ENCODE results near the gene CSNK1E. TPM values are rescaled to one million over a fixed set of nuclear protein-coding genes. Genes with fewer than 3 reads are reported as not detected.
A peak's percentile ranks its signal among the peaks of the same experiment; 100 is the strongest.

The CSNK1E gene
- total and polyA plus RNA-seq, 2 experiments from 2014 or later: 85.8 to 123 TPM

DNA sequence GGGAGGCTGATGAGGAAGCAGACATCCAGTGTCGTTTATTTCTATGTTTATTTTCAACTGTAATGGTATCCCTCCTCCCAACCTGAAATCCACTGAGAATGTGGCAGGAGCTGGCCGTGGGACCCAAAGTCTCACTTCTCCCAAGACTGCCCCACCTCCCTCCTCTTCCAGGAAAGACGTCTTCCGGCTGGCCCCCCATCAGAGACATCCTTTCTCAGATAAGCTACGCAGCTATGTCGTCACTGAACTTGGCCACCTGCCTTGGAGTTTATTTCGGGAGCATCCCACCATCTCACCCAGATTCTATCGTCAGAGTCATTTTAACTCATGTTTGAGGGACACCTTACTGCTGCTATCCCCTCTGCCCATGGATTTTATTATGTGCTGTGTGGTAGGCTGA is 58.3 kb downstream of the CSNK1E start:
- WGBS (ENCODE audit: low lambda C conversion rate, missing lambda C conversion rate): 73% methylated on average over 8 of the region's 8 CpGs
- H4K20me1 ChIP-seq (ENCODE audit: insufficient read depth, poor library complexity, severe bottlenecking): peaks cover 5% of the 10 kb centered on the region
- H3K79me2 ChIP-seq: peaks cover 99% of the 10 kb centered on the region
- H3K9me3 ChIP-seq (ENCODE audit: low read depth): no peaks in the 10 kb centered on the region
- no peak overlapping the region for H2AFZ ChIP-seq
- no peaks in the 10 kb centered on the region for H3K9me2 ChIP-seq (replicated peaks; ENCODE audit: insufficient read depth)
- TF ChIP-seq, protein P1, sequence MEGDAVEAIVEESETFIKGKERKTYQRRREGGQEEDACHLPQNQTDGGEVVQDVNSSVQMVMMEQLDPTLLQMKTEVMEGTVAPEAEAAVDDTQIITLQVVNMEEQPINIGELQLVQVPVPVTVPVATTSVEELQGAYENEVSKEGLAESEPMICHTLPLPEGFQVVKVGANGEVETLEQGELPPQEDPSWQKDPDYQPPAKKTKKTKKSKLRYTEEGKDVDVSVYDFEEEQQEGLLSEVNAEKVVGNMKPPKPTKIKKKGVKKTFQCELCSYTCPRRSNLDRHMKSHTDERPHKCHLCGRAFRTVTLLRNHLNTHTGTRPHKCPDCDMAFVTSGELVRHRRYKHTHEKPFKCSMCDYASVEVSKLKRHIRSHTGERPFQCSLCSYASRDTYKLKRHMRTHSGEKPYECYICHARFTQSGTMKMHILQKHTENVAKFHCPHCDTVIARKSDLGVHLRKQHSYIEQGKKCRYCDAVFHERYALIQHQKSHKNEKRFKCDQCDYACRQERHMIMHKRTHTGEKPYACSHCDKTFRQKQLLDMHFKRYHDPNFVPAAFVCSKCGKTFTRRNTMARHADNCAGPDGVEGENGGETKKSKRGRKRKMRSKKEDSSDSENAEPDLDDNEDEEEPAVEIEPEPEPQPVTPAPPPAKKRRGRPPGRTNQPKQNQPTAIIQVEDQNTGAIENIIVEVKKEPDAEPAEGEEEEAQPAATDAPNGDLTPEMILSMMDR (IDR thresholded peaks at IDR 0.05; ENCODE audit: poor library complexity): no peak
- TF ChIP-seq EZH2phosphoT487 (IDR thresholded peaks at IDR 0.05; ENCODE audit: low read depth, severe bottlenecking, unreplicated experiment) (no peak), EZH2 (IDR thresholded peaks at IDR 0.05; ENCODE audit: borderline replicate concordance) (no peak)
- no peak overlapping the region for H3K4me2 ChIP-seq
- no peak overlapping the region for H3K4me3 ChIP-seq
- DNase-seq (ENCODE audit: low spot score): no peak
- H3K4me1 ChIP-seq (ENCODE audit: insufficient read depth): peaks cover 34% of the 10 kb centered on the region
- peak overlapping the region; percentile 93 for H3K27ac ChIP-seq
- no peaks in the 10 kb centered on the region for H3K27me3 ChIP-seq
- H3K36me3 ChIP-seq (replicated peaks; ENCODE audit: insufficient read depth, low read depth): no peaks in the 10 kb centered on the region

DNA sequence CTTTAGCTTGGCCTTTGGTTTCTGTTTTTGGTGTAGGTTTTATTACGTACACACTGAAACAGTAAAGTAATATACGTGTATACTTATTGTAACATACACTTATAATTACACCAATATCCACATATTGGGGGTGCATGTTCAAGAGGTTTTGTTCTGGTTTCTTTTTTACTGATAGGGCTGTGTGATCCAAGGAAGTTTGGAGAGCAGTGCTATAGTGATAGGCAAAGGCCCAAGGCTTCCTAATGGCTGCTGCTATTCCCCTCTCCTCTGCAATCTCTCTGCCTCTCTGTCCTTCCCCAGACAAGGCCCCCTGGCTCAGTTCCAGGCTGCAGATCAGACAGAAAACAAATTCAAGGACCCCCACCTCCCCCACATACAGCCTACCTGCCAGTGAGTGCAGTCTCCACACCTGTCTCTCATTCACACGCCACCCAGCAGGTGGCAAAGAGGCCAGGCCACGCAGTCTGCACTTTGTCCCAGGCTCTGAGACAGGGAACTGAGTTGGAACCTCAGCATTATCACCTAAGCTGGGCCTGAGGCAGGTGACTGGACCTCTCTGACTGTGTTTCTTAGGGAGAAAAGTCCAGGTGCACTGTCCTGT is 59.5 kb downstream of the CSNK1E start:
- peak overlapping the region; percentile 93 for H3K27ac ChIP-seq
- WGBS (ENCODE audit: low lambda C conversion rate, missing lambda C conversion rate): 62% methylated on average over 4 of the region's 4 CpGs
- no peak overlapping the region for H3K4me3 ChIP-seq
- peak overlapping the region; percentile 57 for H3K4me2 ChIP-seq
- no peak overlapping the region for H2AFZ ChIP-seq
- no peaks in the 10 kb centered on the region for H3K36me3 ChIP-seq (replicated peaks; ENCODE audit: insufficient read depth, low read depth)
- H3K9me2 ChIP-seq (replicated peaks; ENCODE audit: insufficient read depth): no peaks in the 10 kb centered on the region
- peak; percentile 77 for DNase-seq (ENCODE audit: low spot score)
- no peaks in the 10 kb centered on the region for H3K27me3 ChIP-seq
- peaks cover 99% of the 10 kb centered on the region for H3K79me2 ChIP-seq
- H4K20me1 ChIP-seq (ENCODE audit: insufficient read depth, poor library complexity, severe bottlenecking): peaks cover 3% of the 10 kb centered on the region
- peaks cover 34% of the 10 kb centered on the region for H3K4me1 ChIP-seq (ENCODE audit: insufficient read depth)
- TF ChIP-seq EZH2phosphoT487 (IDR thresholded peaks at IDR 0.05; ENCODE audit: low read depth, severe bottlenecking, unreplicated experiment) (no peak), EZH2 (IDR thresholded peaks at IDR 0.05; ENCODE audit: borderline replicate concordance) (no peak)
- TF ChIP-seq, protein P1 (IDR thresholded peaks at IDR 0.05; ENCODE audit: poor library complexity): no peak
- no peaks in the 10 kb centered on the region for H3K9me3 ChIP-seq (ENCODE audit: low read depth)

DNA sequence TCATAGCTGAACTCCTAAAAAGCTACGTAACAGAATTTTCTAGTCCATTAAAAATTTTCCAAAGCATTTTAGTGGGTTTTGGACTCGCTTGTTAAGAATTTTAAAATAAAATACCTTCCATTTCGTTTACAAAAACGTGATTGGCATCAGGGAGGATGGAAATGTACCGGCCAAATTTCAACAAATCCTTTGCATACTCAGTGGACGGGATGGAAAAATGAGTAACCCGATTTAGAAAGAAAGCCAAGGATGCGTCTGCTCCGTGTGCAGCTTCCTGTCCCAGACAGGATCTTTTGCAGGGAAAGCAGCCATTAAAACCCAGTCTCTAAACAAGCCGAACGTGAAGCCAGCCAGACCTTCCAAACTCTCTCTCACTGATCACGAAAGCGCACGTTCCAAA is 60.1 kb downstream of the CSNK1E start:
- WGBS (ENCODE audit: low lambda C conversion rate, missing lambda C conversion rate): 60% methylated on average over 14 of the region's 14 CpGs
- Histone ChIP-seq H3K9me3 (ENCODE audit: low read depth) (no peaks in the 10 kb centered on the region), H3K36me3 (replicated peaks; ENCODE audit: insufficient read depth, low read depth) (no peaks in the 10 kb centered on the region), H2AFZ (no peak overlapping the region), H3K4me3 (no peak overlapping the region), H3K9me2 (replicated peaks; ENCODE audit: insufficient read depth) (no peaks in the 10 kb centered on the region), H3K27ac (peak overlapping the region; percentile 93), H3K4me1 (ENCODE audit: insufficient read depth) (peaks cover 34% of the 10 kb centered on the region), H3K4me2 (peak overlapping the region; percentile 57), H3K79me2 (peaks cover 99% of the 10 kb centered on the region), H4K20me1 (ENCODE audit: insufficient read depth, poor library complexity, severe bottlenecking) (peaks cover 8% of the 10 kb centered on the region), H3K27me3 (no peaks in the 10 kb centered on the region)
- no peak for TF ChIP-seq EZH2 (IDR thresholded peaks at IDR 0.05; ENCODE audit: borderline replicate concordance)
- TF ChIP-seq, protein P1 (IDR thresholded peaks at IDR 0.05; ENCODE audit: poor library complexity): no peak
- no peak for TF ChIP-seq EZH2phosphoT487 (IDR thresholded peaks at IDR 0.05; ENCODE audit: low read depth, severe bottlenecking, unreplicated experiment)
- no peak for DNase-seq (ENCODE audit: low spot score)
